GM12872 (cell line): ENCODE measurements around the gene SPAG16.

ENCODE experiments used
- CTCF ChIP-seq: IDR thresholded peaks from 3 replicates; pipeline ENCODE4 v1.5.1; 2011; ENCODE audit warnings: low read depth, mild to moderate bottlenecking, low read length, moderate library complexity; ENCODE audit not compliant: insufficient read depth

Gene SPAG16

DNA sequence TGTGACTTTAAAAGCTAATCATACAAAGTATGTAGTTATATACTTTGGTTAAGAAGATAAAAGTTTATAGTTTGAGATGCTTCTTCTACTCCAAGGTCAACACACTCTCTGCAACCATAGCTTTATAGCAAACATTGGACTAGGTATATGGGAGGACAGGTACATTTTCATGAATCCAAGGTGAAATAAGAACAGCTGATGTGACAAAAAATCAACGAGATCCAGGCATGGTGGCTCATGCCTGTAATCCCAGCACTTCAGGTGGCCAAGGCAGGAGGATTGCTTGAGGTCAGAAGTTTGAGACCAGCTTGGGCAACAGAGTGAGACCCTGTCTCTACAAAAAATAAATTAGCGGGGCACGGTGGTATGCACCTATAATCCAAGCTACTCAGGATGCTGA is 963.3 kb downstream of the SPAG16 start:
- no peak for TF ChIP-seq CTCF

- TF ChIP-seq CTCF: no peak
Measured at GRCh38 chr2:214255046-214255445, 970.8 kb downstream of the SPAG16 start.

DNA sequence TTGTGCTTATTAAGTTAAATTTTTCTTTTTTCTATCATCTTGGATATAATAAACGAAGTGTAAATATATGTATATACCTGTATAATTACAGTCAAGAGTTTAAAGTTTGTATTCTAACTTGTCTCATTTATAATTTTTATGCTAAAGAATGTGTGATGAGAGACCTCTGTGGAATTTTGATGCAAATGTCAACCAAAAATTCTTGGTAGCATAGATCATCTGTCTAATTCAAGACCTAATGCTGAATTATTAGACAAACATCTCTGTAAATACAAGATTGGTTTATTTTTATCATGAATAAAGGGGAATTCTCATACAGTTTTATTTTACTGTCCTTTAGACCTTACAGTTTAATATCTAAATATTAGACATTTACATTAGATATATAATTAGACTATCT is 977.4 kb downstream of the SPAG16 start:
- no peak for TF ChIP-seq CTCF

GRCh38 chr2:214264171-214264570 is 979.9 kb downstream of the SPAG16 start:
- TF ChIP-seq CTCF: no peak

DNA sequence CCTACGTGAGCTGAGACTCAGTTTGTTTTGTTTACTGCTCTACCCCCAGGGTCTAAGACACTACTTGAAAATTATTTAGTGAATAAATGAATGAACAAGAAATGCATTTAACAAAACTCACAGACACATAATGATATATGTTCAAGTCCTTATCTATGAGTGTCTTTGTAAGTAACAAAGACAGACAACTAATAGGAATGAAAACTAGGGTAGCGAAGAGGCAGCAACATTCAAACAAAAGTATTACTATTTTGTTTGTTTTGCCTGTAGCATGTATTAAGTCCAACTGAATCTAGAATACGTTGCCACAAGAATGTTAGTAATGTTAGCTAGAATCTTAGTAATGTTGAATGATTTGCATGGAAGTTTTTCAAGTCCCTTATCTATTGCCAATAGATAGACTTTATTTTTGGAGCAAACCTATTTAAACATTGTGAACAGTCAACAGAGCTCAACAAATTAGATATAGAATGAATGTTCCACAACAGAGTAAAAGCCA is 981.8 kb downstream of the SPAG16 start:
- no peak for TF ChIP-seq CTCF

- no peak for TF ChIP-seq CTCF
Measured at GRCh38 chr2:214277880-214278279, 993.6 kb downstream of the SPAG16 start.

GRCh38 chr2:214286011-214286410 is 1001.7 kb downstream of the SPAG16 start:
- TF ChIP-seq CTCF: no peak

DNA sequence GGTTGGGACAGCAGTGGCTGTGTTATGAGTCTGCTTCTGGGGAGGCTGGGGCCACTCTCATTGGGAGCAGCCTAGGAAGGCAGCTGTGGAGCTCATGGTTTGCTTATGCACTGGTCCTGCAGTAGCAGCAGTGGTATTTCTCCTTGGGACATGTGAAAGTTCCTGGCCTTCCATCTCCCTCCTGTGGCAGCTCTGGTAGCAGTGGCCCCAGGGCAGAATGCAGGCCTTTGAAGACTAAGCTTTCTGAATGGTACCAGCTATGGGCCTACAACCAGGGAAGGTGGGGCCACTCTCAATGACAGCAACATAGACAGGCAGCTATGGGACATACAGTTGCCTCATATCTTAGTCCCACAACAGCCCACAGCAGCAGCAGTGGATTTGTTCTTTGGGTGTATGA is 1009.3 kb downstream of the SPAG16 start:
- TF ChIP-seq CTCF: no peak
